ENCODE measurements around the gene SHMT2. TPM values are rescaled to one million over a fixed set of nuclear protein-coding genes. Genes with fewer than 3 reads are reported as not detected.

The SHMT2 gene
- total and polyA plus RNA-seq, 2 of the 13 experiments (the other 11 are each of a cell fraction or from before 2014, with no cell fraction given) = 181 to 393 TPM

GRCh38 chr12:57229634-57230380 is at the start of gene SHMT2 (continued):
- TF ChIP-seq ATF4 (CRISPR knock-in tag; IDR thresholded peaks at IDR 0.05) (peak; percentile 91 to 100), NCOA2 (CRISPR knock-in tag; IDR thresholded peaks at IDR 0.05) (peak; percentile 32; the same call in 1 of the 2 replicates), ZNF512 (CRISPR knock-in tag; IDR thresholded peaks at IDR 0.05) (0 out of 2 replicates have a peak, but pooled peaks have one; percentile 22), ZNF674 (CRISPR knock-in tag; IDR thresholded peaks at IDR 0.05; ENCODE audit: low read depth) (0 out of 2 replicates have a peak, but pooled peaks have one; percentile 33), ZNF737 (CRISPR knock-in tag; IDR thresholded peaks at IDR 0.05; ENCODE audit: borderline replicate concordance) (peak; percentile 94; the same call in 1 of the 2 replicates), DPF2 (CRISPR knock-in tag; IDR thresholded peaks at IDR 0.05; ENCODE audit: borderline replicate concordance, low read depth) (no peak), NRL (CRISPR knock-in tag; IDR thresholded peaks at IDR 0.05; ENCODE audit: borderline replicate concordance) (0 out of 2 replicates have a peak, but pooled peaks have one; percentile 24), JUNB (CRISPR knock-in tag; IDR thresholded peaks at IDR 0.05; ENCODE audit: borderline replicate concordance) (no peak), ZNF564 (CRISPR knock-in tag; IDR thresholded peaks at IDR 0.05) (peak; percentile 62; the same call in 1 of the 2 replicates), ETV5 (CRISPR knock-in tag; IDR thresholded peaks at IDR 0.05; ENCODE audit: borderline replicate concordance) (peak; percentile 65), ZNF335 (CRISPR knock-in tag; IDR thresholded peaks at IDR 0.05) (no peak; the same call in none of the 2 replicates), POLR2A (IDR thresholded peaks at IDR 0.05; ENCODE audit: insufficient read depth in 1 of 2, low read depth in 2 of 2, low read length in 2 of 2) (peak in 1 of 2 experiments; percentile 68; a peak in 2 of 4 replicates), HNRNPLL (IDR thresholded peaks at IDR 0.05; ENCODE audit: low read depth, low read length, poor library complexity, severe bottlenecking) (peak; percentile 61), MED8 (CRISPR knock-in tag; IDR thresholded peaks at IDR 0.05; ENCODE audit: insufficient replicate concordance) (no peak), RCOR2 (CRISPR knock-in tag; IDR thresholded peaks at IDR 0.05) (no peak), ZNF143 (CRISPR knock-in tag; IDR thresholded peaks at IDR 0.05) (peak; percentile 93), TMF1 (CRISPR knock-in tag; IDR thresholded peaks at IDR 0.05; ENCODE audit: low read depth) (no peak), NFATC3 (CRISPR knock-in tag; IDR thresholded peaks at IDR 0.05) (no peak), HNRNPK (IDR thresholded peaks at IDR 0.05; ENCODE audit: low read depth, low read length, poor library complexity, severe bottlenecking) (peak; percentile 47), PHB2 (IDR thresholded peaks at IDR 0.05; ENCODE audit: partially characterized antibody) (no peak), XBP1 (CRISPR knock-in tag; IDR thresholded peaks at IDR 0.05) (0 out of 2 replicates have a peak, but pooled peaks have one; percentile 28), STAT6 (CRISPR knock-in tag; IDR thresholded peaks at IDR 0.05; ENCODE audit: borderline replicate concordance) (peak; percentile 56; the same call in 1 of the 2 replicates), ZFP90 (CRISPR knock-in tag; IDR thresholded peaks at IDR 0.05; ENCODE audit: borderline replicate concordance) (peak; percentile 63; the same call in 1 of the 2 replicates), SPEN (CRISPR knock-in tag; IDR thresholded peaks at IDR 0.05; ENCODE audit: low read depth) (peak; percentile 66), KDM3A (CRISPR knock-in tag; IDR thresholded peaks at IDR 0.05; ENCODE audit: low read depth) (no peak)

Data from HepG2 (cell line).